Measurements from ENCODE around the gene KLK7. TPM values are rescaled to one million over a fixed set of nuclear protein-coding genes. Genes with fewer than 3 reads are reported as not detected.

Gene KLK7
- total RNA-seq, 4 donors from 2014 or later, result 0.31 to 16.7 TPM; not detected in 2

DNA sequence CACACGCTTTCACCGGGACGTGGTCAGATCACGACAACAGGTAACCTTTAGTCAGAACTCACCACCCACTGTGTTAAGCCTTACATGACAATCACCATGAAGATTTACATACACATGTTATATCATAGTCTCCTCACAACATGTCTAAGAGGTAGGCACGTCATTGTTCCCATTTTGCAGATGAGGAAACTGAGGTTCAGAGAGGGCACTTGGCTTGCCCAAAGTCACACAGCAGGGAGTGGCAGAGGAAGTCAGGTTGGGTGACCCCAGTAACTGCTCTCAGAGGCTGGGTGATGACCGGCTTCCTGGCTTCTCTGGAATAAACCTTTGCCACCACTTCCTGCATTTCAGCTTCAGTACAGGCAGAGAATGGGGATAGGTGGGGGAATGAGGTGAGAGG is 30.5 kb upstream of the KLK7 start:
- WGBS, 2 donors (ENCODE audit: low coverage in 1 of 2), result 95 to 96% methylated on average over 4 to 5 of the region's 6 CpGs
- Histone ChIP-seq H3K27ac (no peak overlapping the region), H3K36me3 (no peaks in the 10 kb centered on the region), H3K27me3 (peaks cover 97% of the 10 kb centered on the region), H3K4me3 (no peak overlapping the region), H3K4me1 (peaks cover 0 to 22% (median 3%) of the 10 kb centered on the region in 3 donors), H3K9me3 (no peaks in the 10 kb centered on the region)
- ATAC-seq, result no peak
- TF ChIP-seq POLR2A (IDR thresholded peaks at IDR 0.05), result no peak
- TF ChIP-seq, protein P1, sequence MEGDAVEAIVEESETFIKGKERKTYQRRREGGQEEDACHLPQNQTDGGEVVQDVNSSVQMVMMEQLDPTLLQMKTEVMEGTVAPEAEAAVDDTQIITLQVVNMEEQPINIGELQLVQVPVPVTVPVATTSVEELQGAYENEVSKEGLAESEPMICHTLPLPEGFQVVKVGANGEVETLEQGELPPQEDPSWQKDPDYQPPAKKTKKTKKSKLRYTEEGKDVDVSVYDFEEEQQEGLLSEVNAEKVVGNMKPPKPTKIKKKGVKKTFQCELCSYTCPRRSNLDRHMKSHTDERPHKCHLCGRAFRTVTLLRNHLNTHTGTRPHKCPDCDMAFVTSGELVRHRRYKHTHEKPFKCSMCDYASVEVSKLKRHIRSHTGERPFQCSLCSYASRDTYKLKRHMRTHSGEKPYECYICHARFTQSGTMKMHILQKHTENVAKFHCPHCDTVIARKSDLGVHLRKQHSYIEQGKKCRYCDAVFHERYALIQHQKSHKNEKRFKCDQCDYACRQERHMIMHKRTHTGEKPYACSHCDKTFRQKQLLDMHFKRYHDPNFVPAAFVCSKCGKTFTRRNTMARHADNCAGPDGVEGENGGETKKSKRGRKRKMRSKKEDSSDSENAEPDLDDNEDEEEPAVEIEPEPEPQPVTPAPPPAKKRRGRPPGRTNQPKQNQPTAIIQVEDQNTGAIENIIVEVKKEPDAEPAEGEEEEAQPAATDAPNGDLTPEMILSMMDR (IDR thresholded peaks at IDR 0.05), result no peak
- no peak for TF ChIP-seq POLR2AphosphoS5 (IDR thresholded peaks at IDR 0.05)
- TF ChIP-seq EP300 (IDR thresholded peaks at IDR 0.05), result no peak

DNA sequence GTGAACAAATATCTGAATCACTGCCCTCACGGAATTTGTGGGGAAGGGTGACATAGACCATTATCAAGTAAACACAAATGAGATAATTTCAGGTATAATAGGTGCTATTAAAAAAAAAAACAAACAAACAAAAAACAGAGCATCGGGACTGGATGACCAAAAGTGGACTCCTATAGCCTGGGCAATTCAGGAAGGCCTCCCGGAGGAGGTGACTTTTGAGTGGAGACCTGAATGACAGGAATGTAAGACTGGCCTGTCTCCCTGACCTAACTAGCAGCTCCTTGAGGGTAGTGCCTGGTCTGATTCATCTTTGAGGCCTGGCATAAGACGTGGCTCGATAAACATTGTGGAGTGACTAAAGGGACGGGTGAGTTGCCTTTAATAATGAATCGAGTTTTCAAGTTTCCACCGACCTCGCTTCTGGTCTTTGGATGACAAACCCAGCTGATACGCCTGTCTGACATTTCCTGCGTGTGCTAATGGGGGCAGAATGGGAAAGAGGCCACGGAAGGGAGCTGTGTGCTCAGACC is 29.0 kb upstream of the KLK7 start:
- no peak overlapping the region for H3K4me3 ChIP-seq
- no peak for TF ChIP-seq POLR2AphosphoS5 (IDR thresholded peaks at IDR 0.05)
- TF ChIP-seq, protein P1 (IDR thresholded peaks at IDR 0.05), result no peak
- TF ChIP-seq EP300 (IDR thresholded peaks at IDR 0.05), result no peak
- no peak for TF ChIP-seq POLR2A (IDR thresholded peaks at IDR 0.05)
- H3K4me1 ChIP-seq, result peaks cover 0 to 12% (median 3%) of the 10 kb centered on the region in 3 donors
- ATAC-seq, result no peak
- no peaks in the 10 kb centered on the region for H3K36me3 ChIP-seq
- H3K27me3 ChIP-seq, result peaks cover 95% of the 10 kb centered on the region
- 77 to 79% methylated on average over 10 of the region's 12 CpGs for WGBS, 2 donors (ENCODE audit: low coverage in 1 of 2)
- H3K27ac ChIP-seq, result no peak overlapping the region
- H3K9me3 ChIP-seq, result no peaks in the 10 kb centered on the region

DNA sequence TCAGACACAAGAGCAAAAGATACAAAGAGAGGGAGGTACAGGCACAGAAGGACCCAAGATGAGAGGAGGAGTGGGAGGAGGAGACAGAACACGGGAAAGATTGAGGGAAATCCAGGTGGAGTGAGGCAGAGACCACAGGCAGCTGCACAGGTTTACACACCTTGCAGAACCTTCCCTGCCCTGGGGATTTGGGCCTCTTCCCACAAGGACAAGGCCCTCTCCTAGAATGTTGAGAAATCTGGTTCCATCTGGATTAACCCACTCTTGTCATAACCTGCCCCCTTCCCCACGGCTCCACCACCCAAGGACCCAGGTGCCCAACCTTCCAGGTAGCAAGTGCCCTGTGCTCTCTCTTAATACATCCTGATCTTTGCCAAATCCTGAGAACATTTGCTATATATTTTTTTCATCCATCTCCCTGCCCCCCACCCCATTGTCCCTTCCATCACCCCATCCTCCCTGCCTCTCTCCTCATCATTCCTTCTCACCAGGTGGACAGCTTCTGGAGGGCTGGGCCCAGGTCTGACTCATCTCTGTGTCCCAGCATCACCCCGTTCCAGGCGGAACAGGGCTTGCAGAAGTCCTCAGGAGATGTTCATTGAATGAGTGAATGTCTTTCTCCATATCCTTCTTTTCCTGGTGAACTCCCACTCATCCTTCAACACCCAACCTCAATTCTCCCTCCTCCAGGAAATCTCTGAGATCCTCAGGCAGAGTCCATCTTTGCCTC is 26.5 kb upstream of the KLK7 start:
- 70 to 73% methylated on average over 3 to 4 of the region's 4 CpGs for WGBS, 2 donors (ENCODE audit: low coverage in 1 of 2)
- H3K4me1 ChIP-seq, result no peaks in the 10 kb centered on the region
- H3K4me3 ChIP-seq, result no peak overlapping the region
- TF ChIP-seq, protein P1 (IDR thresholded peaks at IDR 0.05), result no peak
- TF ChIP-seq POLR2AphosphoS5 (IDR thresholded peaks at IDR 0.05) (no peak), EP300 (IDR thresholded peaks at IDR 0.05) (no peak)
- H3K27me3 ChIP-seq, result peaks cover 91% of the 10 kb centered on the region
- no peaks in the 10 kb centered on the region for H3K36me3 ChIP-seq
- H3K9me3 ChIP-seq, result no peaks in the 10 kb centered on the region
- no peak for ATAC-seq
- H3K27ac ChIP-seq, result no peak overlapping the region

DNA sequence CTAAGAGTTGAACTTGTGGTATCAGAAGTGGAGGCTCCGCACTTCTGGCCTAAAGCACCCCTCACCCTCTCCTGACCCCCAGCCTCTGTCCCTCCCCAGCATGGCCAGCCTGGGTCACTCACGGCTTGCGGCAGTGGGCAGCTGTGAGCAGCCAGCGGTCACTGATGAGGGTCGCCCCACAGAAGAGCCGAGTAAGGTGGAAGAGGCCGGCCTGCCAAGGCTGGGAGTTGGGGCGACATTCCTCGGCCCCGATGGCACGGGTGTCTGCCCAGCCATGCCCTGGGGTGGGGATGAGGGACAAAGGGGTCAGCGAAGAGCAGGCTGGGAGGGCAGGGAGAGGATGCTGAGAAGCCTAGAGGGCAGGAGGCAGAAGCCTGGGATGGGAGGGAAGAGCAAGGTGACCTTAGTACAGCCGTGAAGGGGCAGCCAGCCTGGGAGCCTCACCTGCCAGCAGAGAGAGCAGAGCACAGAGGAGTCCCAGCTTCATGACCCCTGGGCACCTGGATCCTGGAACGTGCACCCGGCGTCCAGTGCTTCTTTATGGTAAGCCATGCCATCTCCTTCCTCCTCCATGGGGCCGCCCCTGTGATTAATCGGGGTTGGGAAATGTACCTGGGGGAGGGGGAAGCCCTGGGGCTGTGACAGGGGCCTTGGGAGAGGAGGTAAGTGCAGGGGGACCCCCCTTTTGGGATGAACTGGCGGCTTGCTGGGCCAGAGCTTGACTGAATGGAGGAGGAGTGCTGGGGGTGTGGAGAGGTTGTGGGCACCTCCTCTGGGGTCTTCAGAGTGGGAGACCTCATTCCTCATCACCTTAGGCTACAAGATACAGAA is 25.6 kb upstream of the KLK7 start:
- no peak overlapping the region for H3K27ac ChIP-seq
- no peak overlapping the region for H3K4me3 ChIP-seq
- WGBS, 2 donors (ENCODE audit: low coverage in 1 of 2), result 37 to 57% methylated on average over 5 to 6 of the region's 19 CpGs
- peaks cover 87% of the 10 kb centered on the region for H3K27me3 ChIP-seq
- H3K9me3 ChIP-seq, result no peaks in the 10 kb centered on the region
- TF ChIP-seq POLR2A (IDR thresholded peaks at IDR 0.05) (no peak), POLR2AphosphoS5 (IDR thresholded peaks at IDR 0.05) (no peak), EP300 (IDR thresholded peaks at IDR 0.05) (no peak)
- TF ChIP-seq, protein P1 (IDR thresholded peaks at IDR 0.05), result no peak
- H3K36me3 ChIP-seq, result no peaks in the 10 kb centered on the region
- H3K4me1 ChIP-seq, result no peaks in the 10 kb centered on the region
- ATAC-seq, result no peak

All from gastroesophageal sphincter (tissue), 4 donors.